Mesendoderm (in vitro differentiated cells): Measurements from ENCODE around the gene TBC1D14.
"Not testable (repeated sequence)": the region's sequence is repeated elsewhere in the genome, so short reads cannot be mapped to it uniquely, and the experiment has no call there.

Experiments used
- DNase-seq: peaks from one replicate; pipeline ENCODE4 v3.0.0; 2013
- H2AK5ac ChIP-seq: 2 replicates; pipeline ENCODE4 v1.6.1; 2013; ENCODE audit warnings: low read length, inconsistent platforms
- H2BK120ac ChIP-seq: 2 replicates; pipeline ENCODE4 v1.6.1; 2013; ENCODE audit warnings: low read depth, mild to moderate bottlenecking, low read length, moderate library complexity, mixed read lengths
- H2BK15ac ChIP-seq: replicated peaks from 2 replicates; pipeline ENCODE4 v1.6.1; 2013; ENCODE audit warnings: low read depth, mild to moderate bottlenecking, moderate library complexity
- H2BK5ac ChIP-seq: 2 replicates; pipeline ENCODE4 v1.6.1; 2013; ENCODE audit warnings: low read length, inconsistent platforms
- H3K18ac ChIP-seq: 2 replicates; pipeline ENCODE4 v1.6.1; 2013; ENCODE audit warnings: mild to moderate bottlenecking, low read length, mixed read lengths
- H3K23ac ChIP-seq: one replicate; pipeline ENCODE4 v1.6.1; 2013; ENCODE audit warnings: low read length
- H3K27ac ChIP-seq: 2 replicates; pipeline ENCODE4 v1.5.1; 2013; ENCODE audit warnings: low read depth, mild to moderate bottlenecking, inconsistent platforms, low read length, moderate library complexity
- H3K27me3 ChIP-seq: 2 replicates; pipeline ENCODE4 v1.6.1; 2013; ENCODE audit warnings: low read length, control low read depth, mild to moderate bottlenecking, inconsistent platforms; ENCODE audit not compliant: insufficient read depth, poor library complexity
- H3K36me3 ChIP-seq: 2 replicates; pipeline ENCODE4 v1.6.1; 2013; ENCODE audit warnings: low read length, inconsistent platforms; ENCODE audit not compliant: control insufficient read depth, insufficient read depth
- H3K4ac ChIP-seq: one replicate; pipeline ENCODE4 v1.6.1; 2013; ENCODE audit warnings: low read depth, mild to moderate bottlenecking, low read length, moderate library complexity
- H3K4me1 ChIP-seq: 2 replicates; pipeline ENCODE4 v1.6.1; 2013; ENCODE audit warnings: low read depth, low read length, inconsistent platforms; ENCODE audit not compliant: control insufficient read depth
- H3K4me2 ChIP-seq: 2 replicates; pipeline ENCODE4 v1.6.1; 2013; ENCODE audit warnings: low read length
- H3K4me3 ChIP-seq: 2 replicates; pipeline ENCODE4 v1.5.1; 2013; ENCODE audit warnings: mild to moderate bottlenecking, low read length
- H3K56ac ChIP-seq: one replicate; pipeline ENCODE4 v1.6.1; 2013; ENCODE audit warnings: low read length
- H3K79me1 ChIP-seq: 2 replicates; pipeline ENCODE4 v1.6.1; 2013; ENCODE audit warnings: low read length, inconsistent platforms
- H3K79me2 ChIP-seq: 2 replicates; pipeline ENCODE4 v1.6.1; 2013; ENCODE audit warnings: mild to moderate bottlenecking, low read length; ENCODE audit not compliant: control insufficient read depth, insufficient read depth
- H3K9ac ChIP-seq: 2 replicates; pipeline ENCODE4 v1.6.1; 2013; ENCODE audit warnings: low read length, inconsistent platforms
- H4K5ac ChIP-seq: one replicate; pipeline ENCODE4 v1.6.1; 2013; ENCODE audit warnings: low read length
- H4K8ac ChIP-seq: one replicate; pipeline ENCODE4 v1.6.1; 2013; ENCODE audit warnings: low read depth, mild to moderate bottlenecking, control low read depth, low read length, moderate library complexity
- WGBS: extraction: QIAGEN DNeasy Blood & Tissue Kit; methylation state at CpG from one replicate; pipeline ENCODE4 v1.1.7; 2013; ENCODE audit warnings: low lambda C conversion rate, missing lambda C conversion rate; ENCODE audit not compliant: insufficient coverage; ENCODE audit errors: extremely low coverage; 5-methylcytosine and 5-hydroxymethylcytosine counted together

Gene TBC1D14

DNA sequence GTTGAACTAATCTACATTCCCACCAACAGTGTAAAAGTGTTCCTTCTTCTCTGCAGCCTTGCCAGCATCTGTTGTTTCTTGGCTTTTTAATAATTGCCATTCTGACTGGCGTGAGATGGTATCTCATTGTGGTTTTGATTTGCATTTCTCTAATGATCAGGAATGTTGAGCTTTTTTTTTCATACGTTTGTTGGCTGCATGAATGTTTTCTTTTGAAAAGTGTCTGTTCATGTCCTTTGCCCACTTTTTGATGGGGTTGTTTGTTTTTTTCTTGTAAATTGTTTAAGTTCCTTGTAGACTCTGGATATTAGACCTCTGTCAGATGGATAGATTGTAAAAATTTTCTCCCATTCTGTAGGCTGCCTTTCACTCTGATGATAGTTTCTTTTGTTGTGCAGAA, 170.3 kb downstream of the TBC1D14 start:
- H2BK15ac ChIP-seq, H2BK5ac ChIP-seq, H4K8ac ChIP-seq, H3K56ac ChIP-seq, H3K4me1 ChIP-seq, H2AK5ac ChIP-seq, H3K9ac ChIP-seq, H3K79me2 ChIP-seq, H3K4ac ChIP-seq, H3K4me2 ChIP-seq, H3K27me3 ChIP-seq, H3K18ac ChIP-seq, H3K79me1 ChIP-seq, H3K27ac ChIP-seq, H4K5ac ChIP-seq, DNase-seq, H2BK120ac ChIP-seq, H3K36me3 ChIP-seq, H3K4me3 ChIP-seq, H3K23ac ChIP-seq: not testable (repeated sequence)
- no CpG with 5 or more reads among the region's 2 CpGs for WGBS
